Neural progenitor cell (in vitro differentiated cells): ENCODE data around the gene EME2. TPM values are rescaled to one million over a fixed set of nuclear protein-coding genes. Genes with fewer than 3 reads are reported as not detected.

Source experiments
- DNase-seq: peaks from one replicate; pipeline ENCODE4 v3.0.0-alpha.2; 2016; ENCODE audit warnings: low spot score
- H2AFZ ChIP-seq: fragments of 200-600 bp; sonication (generic); replicated peaks from 2 replicates; pipeline ENCODE4 v1.6.1; 2016; ENCODE audit warnings: antibody characterized with exemption
- H3F3A ChIP-seq: fragments of 200-600 bp; sonication (generic); 2 replicates; pipeline ENCODE4 v1.6.1; 2016; ENCODE audit warnings: antibody characterized with exemption, low read depth
- H3K27ac ChIP-seq: fragments of 200-600 bp; sonication (generic); 2 replicates; pipeline ENCODE4 v1.5.1; 2016; ENCODE audit warnings: mild to moderate bottlenecking
- H3K27me3 ChIP-seq: fragments of 200-600 bp; sonication (generic); 2 replicates; pipeline ENCODE4 v1.6.1; 2016; ENCODE audit warnings: mild to moderate bottlenecking, moderate library complexity
- H3K36me3 ChIP-seq: fragments of 200-600 bp; sonication (generic); 2 replicates; pipeline ENCODE4 v1.5.1; 2016
- H3K4me1 ChIP-seq: fragments of 200-600 bp; sonication (generic); 2 replicates; pipeline ENCODE4 v1.6.1; 2016; ENCODE audit warnings: mixed run types
- H3K4me2 ChIP-seq: fragments of 200-600 bp; sonication (generic); 2 replicates; pipeline ENCODE4 v1.6.1; 2016
- H3K4me3 ChIP-seq: fragments of 200-600 bp; sonication (generic); 2 replicates; pipeline ENCODE4 v1.5.1; 2016
- H3K79me2 ChIP-seq: fragments of 200-600 bp; sonication (generic); 2 replicates; pipeline ENCODE4 v1.6.1; 2016; ENCODE audit warnings: low read depth
- H3K9ac ChIP-seq: fragments of 200-600 bp; sonication (generic); 2 replicates; pipeline ENCODE4 v1.6.1; 2016
- H3K9me3 ChIP-seq: fragments of 200-600 bp; sonication (generic); 2 replicates; pipeline ENCODE4 v1.5.1; 2016; ENCODE audit warnings: low read depth
- H4K20me1 ChIP-seq: fragments of 200-600 bp; sonication (generic); 2 replicates; pipeline ENCODE4 v1.6.1; 2016; ENCODE audit warnings: low read depth
- H3K27ac Mint-ChIP-seq: 3 replicates; pipeline ENCODE4 v1.8.0; 2021; ENCODE audit warnings: mixed read lengths
- H3K27me3 Mint-ChIP-seq: 2 replicates; pipeline ENCODE4 v1.8.0; 2022; ENCODE audit warnings: low read depth, mild to moderate bottlenecking, inconsistent platforms, moderate library complexity, mixed read lengths; ENCODE audit not compliant: insufficient read depth
- H3K36me3 Mint-ChIP-seq: 3 replicates; pipeline ENCODE4 v1.8.0; 2021; ENCODE audit warnings: mixed read lengths
- H3K4me1 Mint-ChIP-seq: 3 replicates; pipeline ENCODE4 v1.8.0; 2021; ENCODE audit warnings: mixed read lengths
- H3K4me3 Mint-ChIP-seq: 3 replicates; pipeline ENCODE4 v1.8.0; 2021; ENCODE audit warnings: mild to moderate bottlenecking, moderate library complexity, mixed read lengths
- H3K9me3 Mint-ChIP-seq: 3 replicates; pipeline ENCODE4 v1.8.0; 2020; ENCODE audit warnings: mixed read lengths
- CTCF ChIP-seq: fragments of 200-600 bp; sonication (generic); IDR thresholded peaks from 2 replicates; pipeline ENCODE4 v1.5.1; 2017; ENCODE audit warnings: antibody characterized with exemption, mild to moderate bottlenecking
- EZH2 ChIP-seq: fragments of 200-600 bp; sonication (generic); IDR thresholded peaks from 2 replicates; pipeline ENCODE4 v1.6.1; 2017; ENCODE audit warnings: antibody characterized with exemption, mild to moderate bottlenecking, moderate library complexity
- EZH2phosphoT487 ChIP-seq: fragments of 200-600 bp; sonication (generic); IDR thresholded peaks from 2 replicates; pipeline ENCODE4 v1.6.1; 2017; ENCODE audit warnings: antibody characterized with exemption
- total RNA-seq: library from RNA; depleted of rRNA; stranded (reverse); fragments of >200 nt; gene quantifications from 2 replicates; pipeline ENCODE4 v1.2.3, GENCODE V29; 2015; ENCODE audit warnings: low replicate concordance

The EME2 gene
- total RNA-seq, 1 donor from 2014 or later = 2.3 TPM

- Histone ChIP-seq H3F3A (peaks cover 10% of the 10 kb centered on the region), H4K20me1 (no peaks in the 10 kb centered on the region), H3K4me3 (no peak overlapping the region), H3K27ac (no peak overlapping the region), H3K4me1 (no peaks in the 10 kb centered on the region), H3K36me3 (no peaks in the 10 kb centered on the region), H3K79me2 (no peaks in the 10 kb centered on the region), H3K4me2 (no peak overlapping the region), H2AFZ (no peak overlapping the region), H3K27me3 (no peaks in the 10 kb centered on the region), H3K9ac (no peak overlapping the region), H3K9me3 (no peaks in the 10 kb centered on the region)
- Mint-ChIP-seq H3K27ac (no peak overlapping the region), H3K9me3 (no peaks in the 10 kb centered on the region), H3K27me3 (no peaks in the 10 kb centered on the region), H3K4me3 (no peak overlapping the region), H3K36me3 (peaks cover 4% of the 10 kb centered on the region), H3K4me1 (no peaks in the 10 kb centered on the region)
- TF ChIP-seq CTCF (no peak), EZH2phosphoT487 (no peak), EZH2 (no peak)
- no peak for DNase-seq
Measured at GRCh38 chr16:1744338-1744840, 28.2 kb upstream of the EME2 start.

DNA sequence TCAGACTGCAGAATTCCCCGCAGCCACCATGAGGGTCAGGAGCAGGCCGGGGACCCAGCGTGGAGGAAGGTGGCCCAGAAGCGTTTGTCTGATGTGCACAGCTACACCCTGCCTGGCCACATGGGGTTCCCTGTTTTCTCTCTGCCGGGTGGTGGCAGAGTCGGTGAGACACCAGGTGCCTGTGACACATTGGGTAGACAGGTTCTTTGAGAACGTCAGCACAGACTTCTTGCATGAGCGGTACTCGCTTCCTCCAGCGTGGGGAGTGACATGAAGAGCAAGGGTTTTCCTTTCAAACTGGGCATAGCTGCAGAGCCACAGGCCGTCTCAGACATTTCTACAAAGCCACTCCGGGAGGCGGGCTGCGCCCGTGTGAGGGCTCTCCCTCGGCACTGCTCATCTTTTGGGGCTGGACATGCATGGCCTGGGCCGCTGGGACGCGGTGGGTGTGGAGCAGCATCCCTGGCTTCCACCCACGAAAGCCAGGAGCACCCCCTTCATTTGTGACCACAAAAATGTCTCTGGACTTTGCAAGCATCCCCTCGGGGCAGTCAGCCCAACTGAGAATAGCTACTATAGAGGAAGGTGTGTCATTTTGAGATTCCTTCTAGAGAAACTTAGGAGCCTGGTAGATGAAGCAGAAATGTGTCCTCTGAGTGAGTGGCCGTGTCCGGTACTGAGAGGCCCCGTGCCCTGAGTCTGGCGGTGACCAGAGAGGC, 27.3 kb upstream of the EME2 start:
- no peaks in the 10 kb centered on the region for H3K9me3 ChIP-seq
- H3K9ac ChIP-seq = no peak overlapping the region
- H3F3A ChIP-seq = peaks cover under 1% of the 10 kb centered on the region
- no peaks in the 10 kb centered on the region for H3K4me1 ChIP-seq
- no peak overlapping the region for H2AFZ ChIP-seq
- no peak for TF ChIP-seq EZH2phosphoT487
- TF ChIP-seq CTCF = no peak
- TF ChIP-seq EZH2 = no peak
- no peak overlapping the region for H3K4me3 Mint-ChIP-seq
- no peak overlapping the region for H3K4me2 ChIP-seq
- H3K36me3 ChIP-seq = no peaks in the 10 kb centered on the region
- no peaks in the 10 kb centered on the region for H3K27me3 ChIP-seq
- no peaks in the 10 kb centered on the region for H3K79me2 ChIP-seq
- H3K27ac Mint-ChIP-seq = no peak overlapping the region
- H4K20me1 ChIP-seq = no peaks in the 10 kb centered on the region
- no peak for DNase-seq
- H3K4me3 ChIP-seq = no peak overlapping the region
- no peak overlapping the region for H3K27ac ChIP-seq
- H3K9me3 Mint-ChIP-seq = no peaks in the 10 kb centered on the region
- no peaks in the 10 kb centered on the region for H3K4me1 Mint-ChIP-seq
- peaks cover 4% of the 10 kb centered on the region for H3K36me3 Mint-ChIP-seq
- no peaks in the 10 kb centered on the region for H3K27me3 Mint-ChIP-seq

GRCh38 chr16:1745900-1746692, 26.5 kb upstream of the EME2 start:
- H2AFZ ChIP-seq = no peak overlapping the region
- Mint-ChIP-seq H3K4me1 (no peaks in the 10 kb centered on the region), H3K9me3 (no peaks in the 10 kb centered on the region), H3K27ac (no peak overlapping the region), H3K36me3 (peaks cover 4% of the 10 kb centered on the region), H3K4me3 (no peak overlapping the region), H3K27me3 (no peaks in the 10 kb centered on the region)
- H3K9me3 ChIP-seq = no peaks in the 10 kb centered on the region
- H3F3A ChIP-seq = no peaks in the 10 kb centered on the region
- no peaks in the 10 kb centered on the region for H3K4me1 ChIP-seq
- H3K79me2 ChIP-seq = no peaks in the 10 kb centered on the region
- H3K9ac ChIP-seq = no peak overlapping the region
- no peak for DNase-seq
- no peaks in the 10 kb centered on the region for H3K27me3 ChIP-seq
- no peaks in the 10 kb centered on the region for H4K20me1 ChIP-seq
- TF ChIP-seq EZH2phosphoT487 (no peak), CTCF (no peak), EZH2 (no peak)
- H3K27ac ChIP-seq = no peak overlapping the region
- no peaks in the 10 kb centered on the region for H3K36me3 ChIP-seq
- no peak overlapping the region for H3K4me2 ChIP-seq
- no peak overlapping the region for H3K4me3 ChIP-seq
